Mesodermal cell (in vitro differentiated cells): ENCODE results near the gene RYR3.

Source experiments
- H3K27ac ChIP-seq: 2 replicates; pipeline ENCODE4 v1.7.0; 2013; ENCODE audit warnings: mild to moderate bottlenecking, low read depth, low read length, moderate library complexity; ENCODE audit not compliant: severe bottlenecking
- H3K36me3 ChIP-seq: 2 replicates; pipeline ENCODE4 v1.7.1; 2013; ENCODE audit warnings: mild to moderate bottlenecking, low read length, moderate library complexity; ENCODE audit not compliant: control insufficient read depth, insufficient read depth
- H3K4me1 ChIP-seq: one replicate; pipeline ENCODE4 v1.7.1; 2013; ENCODE audit warnings: mild to moderate bottlenecking, low read length; ENCODE audit not compliant: insufficient read depth, control insufficient read depth, poor library complexity, severe bottlenecking
- H3K4me3 ChIP-seq: 2 replicates; pipeline ENCODE4 v1.7.0; 2013; ENCODE audit warnings: low read length, control low read depth, mild to moderate bottlenecking; ENCODE audit not compliant: insufficient read depth, poor library complexity, severe bottlenecking; ENCODE audit errors: extremely low read depth
- H3K9me3 ChIP-seq: 2 replicates; pipeline ENCODE4 v1.7.1; 2013; ENCODE audit warnings: mild to moderate bottlenecking, low read length, moderate library complexity; ENCODE audit not compliant: control insufficient read depth
- WGBS, 2 experiments: methylation state at CpG; one replicate each; pipeline ENCODE4 v1.1.5; 2013; ENCODE audit warnings: missing lambda C conversion rate in 2 of 2; ENCODE audit not compliant: insufficient coverage in 2 of 2; 5-methylcytosine and 5-hydroxymethylcytosine counted together

Gene RYR3

DNA sequence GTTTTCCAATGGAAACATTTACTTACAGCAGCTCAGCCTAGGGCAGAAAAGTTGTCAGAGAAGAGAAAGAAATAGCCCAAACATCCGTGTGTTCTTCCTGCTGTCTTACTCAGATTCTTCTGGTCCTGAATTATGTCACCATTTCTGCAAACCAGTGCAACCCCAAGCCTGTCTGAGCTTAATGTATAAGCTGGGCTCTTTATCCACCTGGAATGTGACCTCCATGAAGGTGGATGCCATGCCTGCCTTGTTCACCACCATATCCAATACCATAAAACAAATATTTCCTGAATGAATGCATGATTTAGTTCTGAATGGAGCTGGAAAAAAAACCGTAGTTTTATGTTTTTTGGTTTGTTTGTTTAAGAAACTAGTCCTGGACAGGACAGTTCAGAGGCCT lies 150.9 kb downstream of the RYR3 start:
- WGBS, 2 experiments: 88% methylated on average over 1 of the region's 2 CpGs; no CpG with 5 or more reads in 1 of the 2 experiments

DNA sequence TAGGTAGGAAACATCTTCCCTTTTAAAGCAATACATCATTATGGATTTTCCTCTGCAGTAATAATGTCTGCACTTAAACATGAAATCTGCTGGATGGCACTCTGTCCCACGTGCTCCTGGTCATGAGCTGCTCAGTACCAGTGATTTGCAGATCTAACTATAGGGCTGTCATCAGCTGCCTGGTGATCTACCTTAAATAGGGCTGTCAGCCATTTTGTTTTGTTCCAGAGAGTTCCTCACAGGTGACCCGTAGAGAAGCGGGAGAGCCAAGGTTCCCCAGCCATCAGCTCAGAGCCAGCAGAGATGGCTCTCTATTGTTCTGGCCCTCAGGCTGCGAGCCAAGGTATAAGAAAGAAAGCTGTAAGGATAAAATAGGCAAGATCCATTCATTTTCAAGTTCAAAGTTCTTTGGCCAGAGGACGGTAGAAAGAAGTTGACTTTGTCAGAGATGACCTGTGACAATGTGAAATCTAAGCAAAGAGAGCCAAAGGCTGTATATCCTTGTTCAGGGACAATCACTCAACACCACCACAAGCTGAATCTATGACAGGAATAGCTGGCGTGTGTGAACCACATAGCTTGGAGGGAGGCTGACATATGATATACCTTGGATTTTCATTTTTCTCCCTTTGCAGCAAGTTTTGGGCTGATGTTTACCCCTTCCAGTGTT lies 156.5 kb downstream of the RYR3 start:
- no peaks in the 10 kb centered on the region for H3K4me1 ChIP-seq
- H3K4me3 ChIP-seq: no peak overlapping the region
- WGBS, 2 experiments: 86 to 93% methylated on average over 4 to 5 of the region's 6 CpGs
- H3K9me3 ChIP-seq: no peaks in the 10 kb centered on the region
- H3K36me3 ChIP-seq: no peaks in the 10 kb centered on the region
- no peak overlapping the region for H3K27ac ChIP-seq

More for the DNA sequence above, 150.9 kb downstream of the RYR3 start:
- Histone ChIP-seq H3K4me1 (no peaks in the 10 kb centered on the region), H3K9me3 (no peaks in the 10 kb centered on the region), H3K36me3 (no peaks in the 10 kb centered on the region), H3K27ac (no peak overlapping the region), H3K4me3 (no peak overlapping the region)

DNA sequence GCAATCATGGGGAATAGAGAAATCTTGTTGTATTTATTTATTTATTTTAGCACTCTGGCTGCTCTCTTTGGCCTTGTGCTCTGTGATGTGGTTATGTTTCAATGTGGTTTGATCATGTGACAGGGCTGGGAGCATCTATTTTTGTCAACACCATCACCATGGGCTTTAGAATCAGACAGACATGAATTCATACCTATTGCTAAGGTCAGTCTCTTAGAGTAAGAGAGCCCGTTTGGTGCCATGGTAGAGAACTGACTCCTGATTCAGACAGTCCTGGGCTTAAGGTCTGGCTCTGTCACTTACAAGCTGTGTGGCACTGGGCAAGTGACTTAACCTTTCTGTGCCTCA lies 157.0 kb downstream of the RYR3 start:
- Histone ChIP-seq H3K9me3 (no peaks in the 10 kb centered on the region), H3K27ac (no peak overlapping the region), H3K4me3 (no peak overlapping the region), H3K4me1 (no peaks in the 10 kb centered on the region), H3K36me3 (no peaks in the 10 kb centered on the region)
- 89% methylated on average over 1 of the region's 1 CpG; no CpG with 5 or more reads in 1 of the 2 experiments for WGBS, 2 experiments

DNA sequence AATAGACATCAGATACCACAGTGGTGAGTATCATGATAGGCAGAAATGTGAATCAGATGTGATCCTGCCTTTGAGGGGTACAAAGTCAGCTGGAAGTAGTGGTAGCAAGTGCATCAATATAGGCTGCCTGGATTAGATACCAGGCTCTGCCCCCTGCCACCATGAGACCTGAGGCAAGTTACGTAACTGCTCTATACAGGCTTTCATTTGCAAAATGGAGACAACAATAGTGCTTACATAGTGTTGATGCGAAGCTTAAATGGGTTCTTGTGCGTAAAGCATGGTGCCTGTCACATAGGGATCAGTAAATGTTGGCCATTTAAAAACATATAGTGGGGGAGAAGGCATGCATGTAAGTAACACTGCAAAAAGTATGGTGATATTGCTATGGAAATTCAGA lies 158.0 kb downstream of the RYR3 start:
- Histone ChIP-seq H3K36me3 (no peaks in the 10 kb centered on the region), H3K4me3 (no peak overlapping the region), H3K27ac (no peak overlapping the region), H3K4me1 (no peaks in the 10 kb centered on the region), H3K9me3 (no peaks in the 10 kb centered on the region)
- 65 to 67% methylated on average over 3 of the region's 3 CpGs for WGBS, 2 experiments

DNA sequence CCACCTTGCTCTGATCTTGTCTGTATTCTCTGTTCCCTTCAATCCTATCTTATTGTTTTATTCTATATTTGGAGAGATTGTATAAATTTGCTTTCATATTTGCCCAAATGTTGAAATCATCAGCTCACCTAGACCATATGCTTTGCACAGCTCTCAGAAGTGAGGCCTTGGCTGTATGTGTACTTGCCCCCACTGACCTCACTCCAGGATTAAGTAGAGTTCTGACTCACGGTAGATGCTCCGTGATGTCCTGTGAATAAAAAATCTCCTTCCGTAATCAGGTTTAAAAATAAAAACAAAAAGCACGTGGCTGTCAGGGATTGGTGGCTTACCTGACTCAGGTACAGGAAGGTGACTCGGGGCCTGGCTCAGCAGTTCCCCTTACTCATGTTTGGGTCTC lies 162.2 kb downstream of the RYR3 start:
- H3K4me1 ChIP-seq: no peaks in the 10 kb centered on the region
- WGBS, 2 experiments: 95 to 100% methylated on average over 4 to 5 of the region's 5 CpGs
- no peaks in the 10 kb centered on the region for H3K36me3 ChIP-seq
- no peak overlapping the region for H3K4me3 ChIP-seq
- H3K27ac ChIP-seq: no peak overlapping the region
- no peaks in the 10 kb centered on the region for H3K9me3 ChIP-seq

DNA sequence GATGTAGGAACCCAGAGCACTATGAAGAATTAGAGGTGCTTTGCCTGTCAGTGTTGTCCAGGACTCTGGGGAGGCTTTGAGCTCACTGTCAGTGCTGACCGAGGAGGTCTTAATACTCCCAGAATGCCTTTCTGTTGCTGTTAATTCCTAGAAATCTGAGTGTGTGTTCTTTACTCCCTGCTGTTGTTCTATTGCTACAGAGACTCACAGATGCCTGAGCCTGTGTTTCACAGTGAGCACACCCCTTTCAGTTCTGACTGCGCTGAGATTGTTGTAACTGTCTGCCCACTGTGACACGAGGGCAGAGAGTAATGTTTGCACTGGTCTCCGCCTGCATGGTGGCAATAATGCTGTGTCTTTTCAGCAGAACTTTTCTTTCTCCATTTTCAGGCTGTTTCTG lies 162.9 kb downstream of the RYR3 start:
- 80 to 88% methylated on average over 3 to 4 of the region's 4 CpGs for WGBS, 2 experiments
- Histone ChIP-seq H3K9me3 (no peaks in the 10 kb centered on the region), H3K27ac (no peak overlapping the region), H3K4me3 (no peak overlapping the region), H3K4me1 (no peaks in the 10 kb centered on the region), H3K36me3 (no peaks in the 10 kb centered on the region)

DNA sequence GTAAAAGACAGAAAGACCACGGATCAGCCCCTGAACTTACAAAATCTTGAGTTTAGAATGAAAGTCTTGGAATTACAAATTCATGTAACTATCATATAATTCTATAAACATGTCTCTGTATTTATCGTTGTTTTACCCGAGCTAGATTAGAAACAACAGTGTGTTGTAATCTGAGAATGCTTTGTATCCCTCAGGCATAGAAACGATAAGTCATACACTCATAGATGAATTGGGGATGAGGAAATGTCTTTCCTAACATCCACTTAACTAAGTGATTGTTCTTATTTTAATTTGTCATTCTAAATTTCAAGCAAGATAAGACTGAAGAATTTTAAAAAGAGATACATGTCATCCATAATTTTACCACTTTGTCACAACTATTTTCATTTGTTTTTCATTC lies 165.3 kb downstream of the RYR3 start:
- WGBS, 2 experiments: no CpG with 5 or more reads among the region's 4 CpGs

DNA sequence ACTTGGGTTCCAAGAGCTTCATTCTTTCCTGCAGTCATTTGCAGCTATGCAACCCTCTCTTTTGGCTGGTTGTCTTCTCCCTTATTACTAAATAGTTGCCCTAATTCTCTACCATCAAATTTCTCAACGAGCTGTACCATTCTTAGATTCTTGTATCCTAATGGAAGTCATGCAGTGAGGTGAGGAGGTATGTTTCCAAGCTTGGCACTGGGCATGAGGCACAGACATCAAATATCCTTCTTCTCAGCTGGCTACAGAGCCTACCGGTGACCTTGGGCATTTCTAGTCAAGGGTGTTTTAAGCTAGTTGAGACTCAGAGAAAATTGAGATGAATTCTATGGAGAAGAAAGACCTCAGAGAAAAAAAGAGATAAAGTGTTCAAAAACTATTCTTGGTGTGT lies 166.1 kb downstream of the RYR3 start:
- H3K4me3 ChIP-seq: no peak overlapping the region
- no peaks in the 10 kb centered on the region for H3K36me3 ChIP-seq
- no peak overlapping the region for H3K27ac ChIP-seq
- 100% methylated on average over 1 of the region's 2 CpGs; no CpG with 5 or more reads in 1 of the 2 experiments for WGBS, 2 experiments
- H3K9me3 ChIP-seq: no peaks in the 10 kb centered on the region
- H3K4me1 ChIP-seq: no peaks in the 10 kb centered on the region

More for the DNA sequence above, 165.3 kb downstream of the RYR3 start:
- H3K4me3 ChIP-seq: no peak overlapping the region
- no peaks in the 10 kb centered on the region for H3K36me3 ChIP-seq
- no peak overlapping the region for H3K27ac ChIP-seq
- H3K9me3 ChIP-seq: no peaks in the 10 kb centered on the region
- no peaks in the 10 kb centered on the region for H3K4me1 ChIP-seq

DNA sequence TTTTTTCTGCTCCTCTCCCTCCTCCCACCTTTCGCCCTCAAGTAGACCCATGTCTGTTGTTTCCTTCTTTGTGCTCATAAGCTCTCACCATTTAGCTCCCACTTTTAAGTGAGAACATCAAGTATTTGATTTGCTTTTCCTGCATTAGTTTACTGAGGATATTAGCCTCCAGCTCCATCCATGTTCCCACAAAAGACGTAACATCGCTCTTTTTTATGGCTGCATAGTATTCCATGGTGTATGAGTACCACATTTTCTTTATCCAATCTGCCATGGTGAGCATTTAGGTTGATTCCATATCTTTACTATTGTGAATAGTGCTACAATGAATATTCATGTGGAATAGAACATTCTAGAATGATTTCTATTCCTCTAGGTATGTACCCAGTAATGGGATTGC lies 178.6 kb downstream of the RYR3 start:
- peaks cover 5% of the 10 kb centered on the region for H3K4me1 ChIP-seq
- WGBS, 2 experiments: 100% methylated on average over 1 of the region's 3 CpGs; no CpG with 5 or more reads in 1 of the 2 experiments
- no peaks in the 10 kb centered on the region for H3K36me3 ChIP-seq
- H3K4me3 ChIP-seq: no peak overlapping the region
- H3K27ac ChIP-seq: no peak overlapping the region
- peaks cover 4% of the 10 kb centered on the region for H3K9me3 ChIP-seq

DNA sequence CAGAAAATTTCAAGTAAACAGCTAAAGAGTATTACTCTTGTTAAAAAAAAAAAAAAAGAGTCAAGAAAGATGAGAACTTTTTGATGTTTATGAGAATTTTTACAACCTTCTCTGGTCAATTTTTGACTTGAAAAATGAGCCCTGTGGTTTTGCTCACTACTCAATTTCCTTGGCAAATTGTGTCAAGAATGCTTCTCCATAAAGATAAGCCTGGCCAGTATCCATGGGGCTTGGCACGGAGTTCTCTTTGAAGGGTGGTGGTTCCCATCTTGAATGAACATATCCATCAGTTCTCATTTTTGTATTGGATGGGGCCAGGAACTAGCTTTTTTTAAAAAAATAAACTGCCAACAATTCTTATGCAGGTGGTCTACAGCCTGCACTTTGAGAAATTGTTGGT lies 179.9 kb downstream of the RYR3 start:
- H3K27ac ChIP-seq: no peak overlapping the region
- WGBS, 2 experiments: no CpG with 5 or more reads among the region's 1 CpG
- no peaks in the 10 kb centered on the region for H3K36me3 ChIP-seq
- no peak overlapping the region for H3K4me3 ChIP-seq
- peaks cover 4% of the 10 kb centered on the region for H3K9me3 ChIP-seq
- H3K4me1 ChIP-seq: peaks cover 5% of the 10 kb centered on the region

DNA sequence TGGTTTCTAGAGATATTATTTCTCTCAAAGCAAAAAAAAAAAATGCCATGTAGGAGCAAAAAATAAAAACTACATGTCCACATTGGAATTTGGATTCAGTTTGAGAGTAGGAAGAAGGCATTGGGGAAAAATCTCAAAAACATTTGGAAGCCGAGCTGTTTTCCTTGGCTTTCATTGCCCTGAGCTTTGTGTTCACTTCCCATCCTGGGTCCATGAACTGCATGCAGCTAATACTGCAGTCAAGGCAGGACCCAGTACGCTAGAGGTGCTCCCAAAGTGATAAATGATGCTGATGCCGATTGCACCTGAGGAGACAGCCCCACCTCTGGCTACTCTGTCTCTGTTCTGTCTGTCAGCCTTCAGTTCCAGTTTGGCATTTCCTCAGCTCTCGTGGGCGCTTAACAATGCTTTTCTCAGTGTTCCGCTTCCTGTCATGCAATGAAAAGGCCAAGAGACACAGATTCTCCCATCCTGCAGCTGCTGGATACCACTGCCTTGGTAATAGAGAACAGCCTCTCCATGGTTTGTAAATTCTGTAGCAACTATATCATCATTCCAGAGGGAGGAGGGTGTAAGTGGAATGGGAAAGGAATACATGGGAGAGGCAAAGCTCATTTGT lies 181.8 kb downstream of the RYR3 start:
- no peak overlapping the region for H3K27ac ChIP-seq
- no peak overlapping the region for H3K4me3 ChIP-seq
- peaks cover 4% of the 10 kb centered on the region for H3K9me3 ChIP-seq
- 87 to 91% methylated on average over 5 to 6 of the region's 6 CpGs for WGBS, 2 experiments
- H3K36me3 ChIP-seq: no peaks in the 10 kb centered on the region
- peaks cover 5% of the 10 kb centered on the region for H3K4me1 ChIP-seq
